Measurements from ENCODE around the gene PP2D1. TPM values are rescaled to one million over a fixed set of nuclear protein-coding genes. Genes with fewer than 3 reads are reported as not detected.

PP2D1 gene
- total RNA-seq, 1 experiment from 2014 or later, result not detected

DNA sequence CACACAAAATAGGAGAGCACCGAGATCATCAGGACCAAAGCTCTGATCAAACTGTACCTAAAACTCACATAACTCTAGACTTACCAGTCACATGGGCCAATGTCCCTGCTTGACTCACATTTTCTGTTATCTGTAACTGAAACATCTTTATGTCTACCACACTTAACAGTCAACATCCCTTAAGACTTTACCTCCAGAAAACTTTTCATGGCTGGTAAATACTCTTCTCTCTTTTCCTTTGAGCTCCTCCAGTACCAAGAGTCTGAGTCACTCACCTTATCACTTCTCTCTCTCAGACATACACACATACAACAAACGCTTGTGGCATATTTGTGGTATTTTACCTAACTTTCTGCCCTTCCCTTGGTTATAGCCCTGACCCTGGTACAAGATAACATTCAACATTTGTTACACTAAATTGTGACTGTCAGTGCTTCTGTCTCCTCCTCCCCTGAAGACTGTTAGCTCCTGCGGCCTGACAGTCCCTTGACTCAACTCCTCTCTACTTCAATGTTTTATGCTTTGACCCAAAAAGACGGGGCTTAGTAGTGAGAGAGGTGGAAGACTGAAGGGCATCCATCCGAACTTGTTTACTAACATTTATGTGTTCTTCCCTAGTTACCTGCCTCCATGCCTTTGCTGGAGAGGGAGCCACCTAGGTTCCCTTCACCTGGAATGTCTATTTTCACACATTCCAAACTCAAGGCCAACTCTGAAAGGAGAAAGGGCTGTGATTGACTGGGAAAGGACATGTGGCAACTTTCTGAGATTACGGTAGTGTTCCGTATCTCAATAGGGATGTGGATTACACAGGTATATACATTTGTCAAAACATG, 74.4 kb downstream of the PP2D1 start:
- Histone ChIP-seq H3K4me3 (ENCODE audit: low read length) (no peak overlapping the region), H3K4me2 (ENCODE audit: low read length) (no peak overlapping the region), H3K9ac (ENCODE audit: low read length) (no peak overlapping the region), H3F3A (ENCODE audit: low read length, unreplicated experiment) (no peaks in the 10 kb centered on the region), H3K9me3 (ENCODE audit: low read length) (no peaks in the 10 kb centered on the region), H3K4me1 (ENCODE audit: insufficient read depth, low read length) (no peaks in the 10 kb centered on the region), H3K79me2 (ENCODE audit: low read length) (no peaks in the 10 kb centered on the region), H3K36me3 (ENCODE audit: low read depth, low read length) (no peaks in the 10 kb centered on the region), H3K27ac (ENCODE audit: low read length) (no peak overlapping the region), H4K20me1 (ENCODE audit: low read length) (no peaks in the 10 kb centered on the region), H3K9me2 (replicated peaks; ENCODE audit: low read length) (no peaks in the 10 kb centered on the region), H2AFZ (ENCODE audit: low read length) (no peak overlapping the region), H3K27me3 (ENCODE audit: low read length) (no peaks in the 10 kb centered on the region)
- BruUV-seq (replicated peaks), result no TSS peak
- intact Hi-C loops (cut with micrococcal nuclease), result no loop called here
- ChIA-PET CTCF (no interaction called here), POLR2A (ENCODE audit: unreplicated experiment) (no interaction called here)
- DNase-seq, result peak; percentile 34
- peak; percentile 51 for ATAC-seq
- TF ChIP-seq EZH2phosphoT487 (IDR thresholded peaks at IDR 0.05; ENCODE audit: borderline replicate concordance, low read length), result no peak
- TF ChIP-seq, protein P1, sequence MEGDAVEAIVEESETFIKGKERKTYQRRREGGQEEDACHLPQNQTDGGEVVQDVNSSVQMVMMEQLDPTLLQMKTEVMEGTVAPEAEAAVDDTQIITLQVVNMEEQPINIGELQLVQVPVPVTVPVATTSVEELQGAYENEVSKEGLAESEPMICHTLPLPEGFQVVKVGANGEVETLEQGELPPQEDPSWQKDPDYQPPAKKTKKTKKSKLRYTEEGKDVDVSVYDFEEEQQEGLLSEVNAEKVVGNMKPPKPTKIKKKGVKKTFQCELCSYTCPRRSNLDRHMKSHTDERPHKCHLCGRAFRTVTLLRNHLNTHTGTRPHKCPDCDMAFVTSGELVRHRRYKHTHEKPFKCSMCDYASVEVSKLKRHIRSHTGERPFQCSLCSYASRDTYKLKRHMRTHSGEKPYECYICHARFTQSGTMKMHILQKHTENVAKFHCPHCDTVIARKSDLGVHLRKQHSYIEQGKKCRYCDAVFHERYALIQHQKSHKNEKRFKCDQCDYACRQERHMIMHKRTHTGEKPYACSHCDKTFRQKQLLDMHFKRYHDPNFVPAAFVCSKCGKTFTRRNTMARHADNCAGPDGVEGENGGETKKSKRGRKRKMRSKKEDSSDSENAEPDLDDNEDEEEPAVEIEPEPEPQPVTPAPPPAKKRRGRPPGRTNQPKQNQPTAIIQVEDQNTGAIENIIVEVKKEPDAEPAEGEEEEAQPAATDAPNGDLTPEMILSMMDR (conservative IDR thresholded peaks at IDR 0.05; ENCODE audit: low read depth, low read length), result no peak

Other genes with a start within 250 kb of the PP2D1 start
- not detected in 2 replicates for gene EFHB, start 78.0 kb downstream of the PP2D1 start, total RNA-seq (2014; rRNA removed)
- 61.3 and 86.8 TPM in 2 replicates for gene RAB5A, start 65.2 kb downstream of the PP2D1 start, total RNA-seq (2014; rRNA removed)
- 10.9 and 11.9 TPM in 2 replicates for gene KAT2B, start 28.2 kb upstream of the PP2D1 start, total RNA-seq (2014; rRNA removed)
- 12.6 and 13.6 TPM in 2 replicates for gene SGO1, start 173.9 kb upstream of the PP2D1 start, total RNA-seq (2014; rRNA removed)

Data from PC-3 (cell line).